Fibroblast of skin of scalp (primary cell): ENCODE measurements around the gene EPHB4.

Source experiments
- DNase-seq: peaks from one replicate; pipeline ENCODE4 v3.0.0-alpha.2; 2013

The EPHB4 gene

DNA sequence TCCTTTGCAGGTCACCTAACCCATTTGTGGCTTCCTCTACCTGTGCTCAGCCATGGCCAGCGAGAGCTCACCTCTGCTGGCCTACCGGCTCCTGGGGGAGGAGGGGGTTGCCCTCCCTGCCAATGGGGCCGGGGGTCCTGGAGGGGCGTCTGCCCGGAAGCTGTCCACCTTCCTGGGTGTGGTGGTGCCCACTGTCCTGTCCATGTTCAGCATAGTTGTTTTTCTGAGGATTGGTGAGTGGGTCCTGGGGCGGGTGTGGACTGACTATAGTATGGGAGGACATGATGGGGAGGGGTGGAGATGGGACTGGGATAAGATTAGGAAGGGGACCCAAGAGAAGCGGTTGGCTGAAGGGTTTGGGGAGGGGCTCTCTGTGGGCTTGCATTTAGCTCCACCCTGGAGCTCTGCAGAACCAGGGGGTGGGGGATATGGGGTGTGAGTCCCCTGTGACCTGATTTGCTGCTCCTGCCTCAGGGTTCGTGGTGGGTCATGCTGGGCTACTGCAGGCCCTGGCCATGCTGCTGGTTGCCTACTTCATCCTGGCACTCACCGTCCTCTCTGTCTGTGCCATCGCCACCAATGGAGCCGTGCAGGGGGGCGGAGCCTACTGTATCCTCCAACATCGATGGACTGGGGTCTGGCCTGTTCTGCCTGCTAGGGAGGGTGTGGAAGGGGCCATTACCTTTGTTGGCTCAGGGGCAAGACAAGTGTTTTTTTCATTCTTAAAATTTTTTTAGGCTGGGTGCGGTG lies 27.0 kb upstream of the EPHB4 start:
- DNase-seq = no peak

DNA sequence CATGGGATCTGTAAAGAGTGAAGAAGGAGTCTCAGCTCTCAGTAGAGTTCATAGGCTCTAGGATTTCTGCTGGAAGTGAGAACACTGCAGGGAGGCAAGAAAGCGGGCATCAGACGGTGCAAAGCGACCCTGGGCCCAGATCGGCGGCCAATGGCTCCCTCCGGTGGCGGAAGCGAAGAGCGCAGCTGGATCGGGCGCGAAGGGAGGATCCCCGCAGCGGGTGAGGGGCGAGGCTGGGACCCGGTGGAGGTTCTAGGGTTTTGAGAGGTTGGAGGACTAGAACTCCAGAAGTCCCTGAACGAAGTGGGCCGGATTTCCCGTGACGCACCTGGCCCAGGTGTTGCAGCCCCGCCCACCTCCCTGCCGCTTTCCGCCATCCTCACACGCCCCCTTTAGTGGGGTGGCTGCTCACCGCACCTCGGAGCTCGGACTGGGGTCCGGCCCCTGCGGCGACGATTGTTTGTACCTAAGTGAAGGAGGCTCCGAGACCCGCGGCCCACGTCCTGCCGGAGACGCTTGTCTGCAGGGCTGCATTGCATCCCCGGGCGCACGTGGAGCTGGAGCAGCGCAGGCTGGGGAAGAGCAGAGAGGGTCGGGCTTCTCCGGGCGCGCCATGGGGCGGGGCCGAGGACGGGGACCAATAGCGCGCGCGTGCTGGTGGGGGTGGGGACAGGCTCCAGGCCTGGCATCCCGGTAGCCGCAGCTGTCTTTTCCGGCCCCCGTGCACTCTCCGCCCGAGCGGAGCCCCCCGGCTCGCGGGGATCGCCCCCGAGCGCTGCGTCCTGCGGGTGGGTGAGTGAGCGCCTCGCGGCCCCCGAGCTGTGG lies 24.9 kb upstream of the EPHB4 start, which contains the start of gene SLC12A9:
TSS of gene SLC12A9 (plus strand) at position 666 of the 825 bp plus-strand sequence. CDS start 1,485 bp downstream, outside the sequence.
- DNase-seq = peak; percentile 92

DNA sequence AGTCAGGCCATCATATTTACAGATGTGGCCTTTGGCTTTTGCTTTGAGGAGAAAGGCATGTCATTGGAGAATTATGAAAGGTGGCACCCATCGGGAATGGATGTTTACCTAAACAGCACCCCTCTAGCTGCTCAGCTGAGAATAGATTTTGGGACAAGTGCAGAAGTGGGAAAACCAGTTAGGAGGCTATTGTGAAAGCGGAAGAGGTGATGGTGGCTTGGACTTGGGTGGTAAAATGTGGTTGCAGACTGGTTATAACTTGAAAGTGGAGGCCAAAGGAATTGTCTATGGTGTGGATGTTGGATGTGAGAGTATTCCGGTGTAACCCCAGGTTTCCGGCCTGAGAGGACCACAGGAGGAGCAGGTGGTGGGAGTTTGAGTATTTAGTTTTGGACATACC lies 20.0 kb upstream of the EPHB4 start:
- DNase-seq = no peak

DNA sequence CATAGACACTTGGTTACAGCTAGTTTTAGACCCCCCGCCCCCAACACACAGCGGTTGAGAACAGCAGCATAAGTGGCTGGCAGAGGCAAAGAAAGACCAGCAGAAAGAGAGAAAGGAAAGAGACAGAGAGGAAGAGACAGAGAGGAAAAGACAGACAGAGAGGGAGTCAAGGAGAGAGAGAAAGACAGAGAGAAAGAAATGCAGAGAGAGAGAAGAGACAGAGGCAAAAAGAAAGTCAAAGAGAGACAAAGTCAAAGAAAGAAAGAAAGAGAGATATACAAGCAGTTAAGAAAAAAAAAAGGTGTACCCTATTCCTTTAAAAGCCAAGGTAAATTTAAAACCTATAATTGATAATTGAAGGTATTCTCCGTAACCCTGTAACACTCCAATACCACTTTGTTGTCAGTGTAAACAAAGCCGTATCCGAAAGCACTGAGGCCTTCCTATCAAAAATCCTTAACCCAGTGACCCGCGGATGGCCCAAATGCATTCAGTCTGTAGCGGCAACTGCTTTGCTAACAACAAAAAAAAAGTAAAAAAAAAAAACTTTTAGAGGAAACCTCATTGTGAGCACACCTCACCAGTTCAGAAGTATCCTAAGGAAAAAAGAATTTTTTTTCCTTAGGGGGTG lies 13.3 kb upstream of the EPHB4 start:
- no peak for DNase-seq

DNA sequence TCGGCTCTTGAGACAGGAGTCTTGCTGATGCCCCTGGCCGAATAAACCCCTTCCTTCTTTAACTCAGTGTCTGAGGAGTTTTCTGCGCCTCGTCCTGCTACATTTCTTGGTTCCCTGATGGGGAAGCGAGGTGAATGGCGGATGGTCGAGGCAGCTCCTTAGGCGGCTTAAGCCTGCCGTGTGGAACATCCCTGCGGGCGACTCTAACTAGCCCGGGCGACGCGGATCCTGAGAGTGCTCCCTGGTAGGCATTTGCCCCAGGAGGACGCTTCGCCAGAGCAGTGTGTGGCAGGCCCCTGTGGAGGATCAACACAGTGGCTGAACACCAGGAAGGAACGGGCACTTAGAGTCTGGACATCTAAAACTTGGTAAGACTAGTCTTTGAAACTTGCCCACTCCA lies 12.0 kb upstream of the EPHB4 start:
- DNase-seq = no peak

DNA sequence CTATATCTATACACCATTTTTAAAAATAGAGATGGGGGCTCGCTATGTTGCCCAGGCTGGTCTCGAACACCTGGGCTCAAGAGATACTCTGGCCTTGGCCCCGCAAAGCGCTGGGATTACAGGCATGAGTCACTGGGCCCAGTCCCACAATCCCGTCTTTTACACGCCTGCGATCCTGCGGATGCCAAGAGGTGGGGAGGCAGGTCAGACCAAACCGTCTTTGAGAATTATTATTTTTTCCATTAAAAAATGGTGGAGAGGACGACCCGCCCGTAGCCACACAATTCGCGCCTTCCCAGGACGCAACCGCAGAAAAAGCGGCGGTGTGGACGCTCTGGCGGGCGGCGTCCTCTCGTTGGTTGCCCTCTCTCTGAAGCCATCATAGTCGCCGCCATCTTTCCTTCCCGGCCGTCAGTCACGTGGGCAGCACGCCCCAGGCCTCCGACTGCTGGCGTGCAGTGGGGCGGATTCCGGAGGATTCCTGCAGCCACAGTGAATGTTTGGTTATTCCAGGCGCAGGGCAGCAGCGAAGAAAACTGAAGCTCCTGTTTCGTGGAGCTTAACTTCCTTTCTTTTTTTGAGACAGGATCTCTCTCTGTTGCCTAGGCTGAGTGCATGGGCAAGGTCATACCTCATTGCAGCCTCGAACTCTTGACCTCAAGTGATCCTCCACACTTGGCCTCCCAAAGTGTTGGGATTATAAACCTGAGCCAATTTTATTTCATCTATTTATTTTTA lies 9.9 kb upstream of the EPHB4 start:
- peak; percentile 94 for DNase-seq

DNA sequence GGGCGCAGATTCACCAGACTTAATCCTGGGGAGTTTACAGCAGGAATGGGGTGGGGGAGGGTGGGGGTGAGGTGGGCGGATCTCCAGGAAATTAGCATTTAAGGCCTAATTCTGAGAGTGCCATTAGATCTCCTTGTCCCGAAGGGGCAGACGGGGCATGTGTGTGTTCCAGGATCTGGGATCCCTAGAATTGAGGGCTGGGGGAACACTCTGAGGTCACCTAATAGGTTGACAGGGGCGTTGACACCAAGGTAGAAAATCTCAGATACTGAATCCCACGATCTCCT lies 9.4 kb upstream of the EPHB4 start:
- no peak for DNase-seq

DNA sequence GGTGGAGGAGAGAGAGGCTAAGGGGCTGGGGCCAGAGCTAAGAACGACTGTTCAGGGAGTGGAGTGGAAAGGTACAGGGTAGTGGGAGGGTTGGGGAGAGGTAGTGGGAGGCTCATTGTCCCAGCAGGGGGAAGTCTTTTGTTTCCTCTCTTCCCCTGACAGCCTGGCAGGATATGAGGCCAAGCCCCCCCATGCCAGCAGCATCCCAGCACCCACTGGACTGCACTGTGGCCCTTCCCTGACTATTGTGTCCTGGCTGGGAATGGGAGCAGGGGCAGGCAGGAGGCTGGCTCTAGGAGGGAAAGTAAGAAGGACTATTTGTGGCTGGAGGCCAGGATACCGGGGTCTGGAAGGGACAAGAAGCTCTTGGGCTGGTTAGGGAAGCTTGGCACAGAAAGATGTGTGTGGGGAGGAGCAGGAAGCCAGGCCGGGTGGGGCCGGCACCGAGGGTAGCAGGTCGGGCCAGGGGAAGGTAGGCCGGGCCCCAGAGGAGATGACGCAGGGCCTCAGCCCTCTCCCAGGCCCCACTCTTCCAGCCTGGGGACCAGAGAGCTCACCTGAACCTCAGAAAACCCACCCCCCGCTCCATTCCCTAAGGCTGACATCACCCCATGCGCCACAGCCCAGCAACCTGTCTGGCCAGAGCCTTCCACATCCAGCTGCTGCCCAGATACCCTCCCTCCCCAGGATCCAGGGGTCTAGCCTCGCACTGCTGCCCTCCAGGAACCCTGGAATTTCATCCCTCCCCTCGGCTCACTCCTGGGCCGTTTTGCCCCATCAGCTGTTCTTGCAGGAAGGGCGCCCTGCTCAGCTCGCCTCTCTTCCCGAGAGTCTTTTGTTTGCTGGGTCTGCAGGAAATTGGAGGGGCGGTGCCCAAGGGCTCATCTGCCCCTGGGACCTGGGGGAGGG lies 8.8 kb upstream of the EPHB4 start:
- DNase-seq = peak; percentile 68

DNA sequence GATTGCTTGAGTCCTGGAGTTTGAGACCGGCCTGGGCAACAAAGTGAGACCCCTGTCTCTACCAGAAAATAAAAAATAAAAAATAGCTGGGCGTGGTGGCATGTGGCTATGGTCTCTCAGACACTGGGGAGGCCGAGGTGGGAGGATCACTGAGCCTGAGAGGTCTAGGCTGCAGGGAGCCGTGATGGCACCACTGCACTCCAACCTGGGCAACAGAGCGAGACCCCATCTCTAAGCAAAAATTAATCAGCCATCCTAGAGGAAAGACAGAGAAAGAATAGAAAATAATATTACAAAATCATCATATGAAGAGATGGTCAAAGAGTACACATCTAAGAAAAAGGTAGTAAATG lies 4.9 kb upstream of the EPHB4 start:
- no peak for DNase-seq

DNA sequence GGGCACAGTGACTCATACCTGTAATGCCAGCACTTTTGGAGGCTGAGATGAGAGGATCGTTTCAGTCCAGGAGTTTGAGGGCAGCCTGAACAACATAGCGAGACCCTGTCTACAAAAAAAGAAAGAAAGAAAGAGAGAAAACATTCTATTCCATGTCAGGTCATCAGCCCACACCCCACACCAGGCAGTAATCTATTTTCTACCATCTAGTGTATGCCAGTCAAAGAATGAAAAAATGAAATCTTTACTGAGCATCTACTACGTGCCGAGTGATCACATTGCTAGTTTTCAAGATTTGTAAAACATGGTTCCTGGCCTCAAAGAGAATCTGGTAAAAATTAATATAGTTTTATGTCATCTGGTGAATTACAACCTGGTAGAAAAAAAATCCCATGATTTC lies 3.1 kb upstream of the EPHB4 start:
- no peak for DNase-seq

DNA sequence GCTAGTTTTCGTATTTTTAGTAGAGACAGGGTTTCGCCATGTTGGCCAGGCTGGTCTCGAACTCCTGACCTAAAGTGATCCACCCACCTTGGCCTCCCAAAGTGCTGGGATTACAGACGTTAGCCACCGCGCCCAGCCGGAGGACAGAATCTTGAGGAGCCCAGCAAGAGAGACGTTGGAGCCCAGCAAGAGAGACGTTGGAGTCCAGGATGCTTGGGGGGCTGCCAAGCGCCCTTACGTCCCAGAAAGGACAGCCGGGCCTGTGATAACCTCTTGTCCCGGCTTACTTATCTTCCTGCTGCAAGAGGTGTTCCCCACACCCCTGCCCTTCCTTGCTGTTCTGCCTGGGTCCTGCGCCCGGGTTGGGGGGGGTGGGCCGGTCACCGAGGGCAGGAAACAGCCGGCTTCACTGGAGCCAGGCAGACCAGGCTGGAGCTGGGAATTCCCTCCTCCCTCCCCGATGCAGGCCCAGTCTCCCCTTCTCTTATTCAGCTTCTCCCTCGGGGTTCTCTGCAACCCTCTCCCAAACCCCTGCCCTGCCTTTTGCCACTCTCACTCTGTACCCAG lies 1.9 kb upstream of the EPHB4 start:
- DNase-seq = no peak

DNA sequence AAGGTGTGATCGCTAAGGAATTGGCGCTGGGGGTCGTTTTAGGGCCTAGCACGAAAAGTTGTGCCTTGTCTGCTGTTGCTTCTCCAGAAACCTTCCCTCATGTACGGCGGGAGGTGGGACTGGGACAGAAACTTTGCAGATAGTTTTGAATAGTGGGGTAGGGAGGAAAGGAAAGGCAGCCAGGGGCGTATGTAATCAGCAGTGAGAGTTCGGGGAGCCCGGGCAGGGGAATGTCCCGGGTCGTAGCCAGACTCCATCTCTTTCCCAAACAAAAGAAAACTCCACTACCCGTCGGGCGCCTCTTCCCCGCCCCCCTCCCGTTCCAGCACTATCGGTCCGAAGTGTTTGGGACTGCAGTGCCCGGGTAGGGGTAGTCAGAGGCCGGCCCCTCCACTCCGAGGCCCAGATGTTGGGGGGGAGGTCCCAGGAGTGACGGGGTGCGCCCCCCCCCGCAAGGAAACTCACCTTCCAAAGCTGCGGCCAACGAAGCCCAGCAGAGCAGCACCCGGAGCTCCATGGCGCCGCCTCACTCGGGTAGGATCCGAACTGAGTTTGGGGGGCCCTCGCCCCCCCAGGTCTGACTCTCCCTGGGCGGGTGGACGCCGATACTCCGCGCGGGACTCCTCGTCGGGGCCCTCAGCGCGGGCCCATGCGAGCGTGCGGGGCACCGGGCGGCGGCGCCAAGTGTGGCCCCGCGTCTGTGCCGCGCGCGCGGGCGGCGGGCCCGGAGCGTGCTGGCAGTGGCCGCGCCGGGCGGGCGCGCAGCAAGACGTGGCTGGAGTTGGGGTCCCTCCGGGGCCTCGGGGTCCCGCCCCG lies 601 bp downstream of the EPHB4 start:
- DNase-seq = no peak

DNA sequence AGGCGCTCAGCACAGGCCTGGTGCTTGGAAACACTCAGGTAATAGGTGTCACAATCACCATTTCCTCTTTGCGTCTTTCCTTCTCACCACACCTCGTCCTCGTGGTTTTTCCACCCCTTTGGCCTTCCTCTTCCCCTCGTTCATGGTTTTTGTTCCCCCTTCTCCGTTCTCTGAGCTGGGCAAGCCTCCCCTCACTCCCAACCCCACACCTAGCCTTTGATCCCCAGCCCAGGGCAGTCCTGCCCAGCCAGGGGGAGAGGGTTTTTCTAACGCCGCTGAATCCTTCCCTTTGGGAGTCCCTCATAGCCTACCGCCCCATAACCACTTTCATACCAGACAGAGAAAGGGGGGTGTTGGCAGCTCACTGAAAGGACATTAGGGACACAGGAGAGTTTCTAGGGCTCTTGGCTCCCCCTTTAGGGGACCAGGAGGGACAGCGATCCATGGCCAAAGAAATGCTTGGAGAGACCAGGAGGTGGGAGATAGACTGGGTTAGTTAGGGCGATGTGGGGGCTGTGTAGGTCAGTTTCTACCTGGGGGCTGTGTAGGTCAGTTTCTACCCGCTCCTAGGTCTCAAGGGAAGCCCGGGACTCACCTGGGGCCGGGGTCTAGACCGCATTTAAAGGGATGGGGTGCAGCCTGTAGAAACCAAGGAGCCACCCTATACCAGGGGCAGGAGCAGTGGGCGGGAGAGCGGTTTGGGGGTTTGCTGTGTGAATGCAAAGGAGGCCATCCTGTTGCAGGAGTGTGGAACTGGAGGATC lies 1.4 kb downstream of the EPHB4 start:
- DNase-seq = peak; percentile 69

DNA sequence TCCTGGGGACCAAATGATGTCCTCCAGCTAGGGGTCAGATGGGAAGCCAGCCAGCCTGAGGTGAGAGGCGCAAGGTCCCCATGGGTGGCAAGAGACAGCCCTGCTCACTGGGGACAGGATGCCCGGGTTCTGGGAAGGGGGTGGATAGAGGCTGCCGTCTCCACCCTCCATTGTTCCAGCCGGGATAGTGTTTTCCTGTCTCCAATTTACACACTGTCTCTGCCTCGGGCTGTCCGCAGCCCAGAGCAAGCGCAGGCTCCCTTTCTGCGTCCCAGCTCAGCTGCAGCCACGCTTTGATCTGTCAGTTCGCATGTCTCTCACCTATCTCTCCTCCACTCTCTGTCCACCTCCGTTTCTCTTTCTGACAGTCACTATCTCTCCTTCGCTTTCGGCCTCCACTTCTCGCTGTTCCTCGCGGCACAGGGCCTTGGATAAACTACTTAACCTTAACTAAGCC lies 2.1 kb downstream of the EPHB4 start:
- DNase-seq = no peak

DNA sequence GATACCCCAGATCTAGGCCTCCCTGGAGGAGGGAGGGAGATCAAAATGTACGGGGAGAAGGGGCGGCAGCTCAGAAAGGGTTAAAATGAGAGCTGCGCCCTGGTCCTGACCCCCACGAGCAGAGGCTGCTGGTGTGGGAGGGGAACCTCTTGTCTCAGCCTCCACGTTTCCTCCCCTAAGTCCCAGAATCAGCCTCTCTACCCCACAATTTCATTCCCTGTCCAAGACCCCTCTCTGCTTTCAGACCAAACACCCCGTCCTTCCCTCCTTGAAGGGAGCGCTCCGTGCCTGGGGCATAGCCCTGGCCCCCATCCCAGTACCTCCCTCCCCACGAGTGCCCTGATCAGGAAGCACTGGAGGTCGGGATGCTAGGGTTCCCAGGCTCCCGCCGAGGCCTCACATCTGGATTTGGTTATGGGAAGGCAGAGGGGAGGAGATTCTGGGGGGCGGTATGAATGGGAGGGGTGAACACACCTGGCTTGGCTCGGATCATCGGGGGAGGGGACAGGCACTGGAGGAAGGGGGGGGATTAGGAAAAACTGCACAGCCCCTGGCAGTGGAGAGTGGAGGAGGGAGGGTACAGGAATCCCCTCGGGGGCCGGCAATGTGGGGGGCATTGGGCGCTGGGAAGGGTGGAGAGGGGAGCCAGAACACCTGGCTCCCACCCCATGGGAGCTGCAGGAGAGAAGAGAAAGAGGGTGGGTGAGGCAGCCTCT lies 2.7 kb downstream of the EPHB4 start:
- no peak for DNase-seq

DNA sequence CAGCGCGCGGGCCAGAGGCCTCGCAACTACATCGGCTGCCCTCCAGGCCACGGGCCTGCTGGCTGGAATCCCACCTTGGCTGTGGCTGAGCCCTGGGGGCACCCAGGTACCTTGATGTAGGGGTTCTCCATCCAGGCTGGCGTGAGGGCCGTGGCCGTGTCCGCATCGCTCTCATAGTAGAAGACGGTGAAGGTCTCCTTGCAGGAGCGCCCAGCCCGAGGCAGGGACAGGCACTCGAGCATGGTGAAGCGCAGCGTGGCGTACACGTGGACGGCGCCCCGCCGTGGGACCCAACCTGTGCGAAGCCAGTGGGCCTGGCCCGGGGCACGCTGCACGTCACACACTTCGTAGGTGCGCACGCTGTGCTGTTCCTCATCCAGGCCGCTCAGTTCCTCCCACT lies 3.8 kb downstream of the EPHB4 start:
- no peak for DNase-seq

DNA sequence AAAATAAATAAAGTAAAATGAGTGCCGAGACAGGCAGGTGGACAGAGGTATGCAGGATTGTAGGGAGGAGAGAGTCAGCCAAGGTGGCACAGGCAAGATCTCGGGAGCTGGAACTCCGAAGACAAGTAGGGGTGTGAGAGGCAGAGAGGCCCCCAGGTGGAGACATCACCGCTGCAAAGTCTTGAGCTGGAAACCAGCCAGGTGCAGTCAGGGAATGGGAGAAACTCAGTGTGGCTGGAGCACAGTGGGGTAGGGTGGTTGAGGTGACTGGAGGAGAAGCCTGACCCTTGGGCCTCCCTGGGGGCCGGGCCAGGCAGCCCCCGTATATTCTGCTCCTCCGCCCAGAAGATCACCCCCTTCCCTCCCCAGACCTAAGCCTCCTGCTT lies 4.2 kb downstream of the EPHB4 start:
- DNase-seq = no peak

DNA sequence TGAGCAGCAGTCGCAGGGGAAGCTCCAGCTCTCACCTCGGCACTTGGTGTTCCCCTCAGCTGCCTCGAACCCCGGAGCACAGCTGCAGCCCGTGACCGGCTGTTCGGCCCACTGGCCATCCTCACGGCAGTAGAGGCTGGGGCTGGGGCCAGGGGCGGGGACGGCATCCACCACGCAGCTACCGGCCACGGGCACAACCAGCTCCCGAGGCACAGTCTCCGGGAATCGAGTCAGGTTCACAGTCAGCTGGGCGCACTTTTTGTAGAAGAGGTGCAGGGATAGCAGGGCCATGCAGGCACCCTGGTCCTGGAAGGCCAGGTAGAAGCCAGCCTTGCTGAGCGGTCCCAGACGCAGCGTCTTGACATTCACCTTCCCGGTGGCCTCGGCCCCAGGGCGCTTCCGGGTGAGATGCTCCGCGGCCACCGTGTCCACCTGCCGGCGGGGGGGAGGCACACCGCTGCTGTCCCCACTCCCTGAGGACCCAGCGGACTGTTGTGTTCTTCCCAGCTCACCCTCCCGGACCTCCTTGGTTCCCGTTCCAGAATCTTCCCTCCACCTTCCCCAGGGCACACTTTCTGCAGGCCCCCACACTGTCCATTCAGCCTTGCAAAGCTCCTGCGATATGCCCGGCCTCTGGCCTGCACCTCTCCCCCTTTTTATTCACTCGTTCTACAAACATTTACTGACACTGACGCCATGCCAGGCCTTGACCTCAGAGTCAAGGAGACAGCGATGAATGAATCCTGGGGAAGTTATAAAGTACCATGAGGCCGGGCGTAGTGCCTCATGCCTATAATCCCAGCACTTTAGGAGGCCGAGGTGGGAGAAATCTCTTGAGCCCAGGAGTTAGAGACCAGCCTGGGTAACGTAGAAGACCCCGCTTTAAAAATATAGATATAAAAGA lies 4.8 kb downstream of the EPHB4 start:
- DNase-seq = no peak
